ENCODE data around the gene SRRD. TPM values are rescaled to one million over a fixed set of nuclear protein-coding genes. Genes with fewer than 3 reads are reported as not detected.
A peak's percentile ranks its signal among the peaks of the same experiment; 100 is the strongest.

The SRRD gene
- total RNA-seq, 4 donors from 2014 or later, result 11.4 to 27.3 (median 13.6) TPM

DNA sequence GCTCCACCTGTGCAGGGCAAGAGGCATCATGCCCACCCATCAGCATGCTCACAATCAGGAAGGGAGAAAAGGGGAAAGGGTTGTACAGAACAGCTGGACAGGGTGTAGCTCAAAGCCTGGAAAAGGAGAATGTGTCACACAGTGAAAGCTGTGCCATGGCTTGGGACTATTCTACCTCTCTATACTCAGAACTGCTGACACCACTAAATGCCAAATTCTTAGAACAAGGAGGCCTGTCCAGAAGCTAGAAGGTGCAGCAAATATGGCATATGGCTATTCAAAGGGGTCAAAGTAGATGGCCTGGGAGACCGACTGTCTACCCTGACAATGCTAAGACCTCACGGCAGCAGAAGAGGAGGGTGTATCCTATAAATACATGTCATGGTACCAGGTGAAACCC is 12.9 kb upstream of the SRRD start:
- intact Hi-C loops (cut with DNase I), result loop anchor here (2.0 kb wide), 1 partner anchor 44 kb away; no protein-coding TSS in a partner anchor
- Histone ChIP-seq H3K4me1 (no peaks in the 10 kb centered on the region), H3K36me3 (peaks cover 17 to 99% (median 45%) of the 10 kb centered on the region in 3 donors), H3K27ac (no peak overlapping the region), H3K9me3 (no peaks in the 10 kb centered on the region), H3K4me3 (no peak overlapping the region), H3K27me3 (no peaks in the 10 kb centered on the region)
- DNase-seq, result no peak
- 91 to 95% methylated on average over 2 of the region's 2 CpGs for WGBS, 2 donors
- TF ChIP-seq POLR2A (IDR thresholded peaks at IDR 0.05), result no peak
- TF ChIP-seq, protein P1, sequence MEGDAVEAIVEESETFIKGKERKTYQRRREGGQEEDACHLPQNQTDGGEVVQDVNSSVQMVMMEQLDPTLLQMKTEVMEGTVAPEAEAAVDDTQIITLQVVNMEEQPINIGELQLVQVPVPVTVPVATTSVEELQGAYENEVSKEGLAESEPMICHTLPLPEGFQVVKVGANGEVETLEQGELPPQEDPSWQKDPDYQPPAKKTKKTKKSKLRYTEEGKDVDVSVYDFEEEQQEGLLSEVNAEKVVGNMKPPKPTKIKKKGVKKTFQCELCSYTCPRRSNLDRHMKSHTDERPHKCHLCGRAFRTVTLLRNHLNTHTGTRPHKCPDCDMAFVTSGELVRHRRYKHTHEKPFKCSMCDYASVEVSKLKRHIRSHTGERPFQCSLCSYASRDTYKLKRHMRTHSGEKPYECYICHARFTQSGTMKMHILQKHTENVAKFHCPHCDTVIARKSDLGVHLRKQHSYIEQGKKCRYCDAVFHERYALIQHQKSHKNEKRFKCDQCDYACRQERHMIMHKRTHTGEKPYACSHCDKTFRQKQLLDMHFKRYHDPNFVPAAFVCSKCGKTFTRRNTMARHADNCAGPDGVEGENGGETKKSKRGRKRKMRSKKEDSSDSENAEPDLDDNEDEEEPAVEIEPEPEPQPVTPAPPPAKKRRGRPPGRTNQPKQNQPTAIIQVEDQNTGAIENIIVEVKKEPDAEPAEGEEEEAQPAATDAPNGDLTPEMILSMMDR (IDR thresholded peaks at IDR 0.05), result no peak

DNA sequence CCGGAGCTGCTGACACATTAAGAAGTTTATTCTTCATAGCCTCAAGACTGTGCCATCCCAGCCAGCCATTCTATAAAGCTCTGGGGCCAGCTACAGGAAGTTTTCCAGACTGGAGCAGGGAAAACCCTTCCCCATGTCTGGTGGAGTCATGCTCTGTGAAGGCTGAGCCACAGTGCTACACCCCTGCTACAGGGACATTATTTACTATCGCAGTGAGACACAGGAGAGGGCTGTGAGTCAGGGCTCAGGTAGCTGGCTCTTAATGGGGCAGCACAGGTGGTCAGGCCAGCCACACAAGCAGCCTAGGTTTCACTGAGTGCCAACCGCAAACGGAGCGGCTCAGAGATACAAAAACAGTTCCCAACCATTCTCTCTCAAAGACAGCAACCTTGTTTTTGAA is 12.2 kb upstream of the SRRD start:
- Histone ChIP-seq H3K9me3 (no peaks in the 10 kb centered on the region), H3K27ac (peak overlapping the region in 1 of 4 donors; percentile 10), H3K4me1 (no peaks in the 10 kb centered on the region), H3K27me3 (no peaks in the 10 kb centered on the region), H3K4me3 (no peak overlapping the region), H3K36me3 (peaks cover 20 to 99% (median 45%) of the 10 kb centered on the region in 3 donors)
- DNase-seq, result no peak
- WGBS, 2 donors, result 0 to 71% methylated on average over 1 to 4 of the region's 5 CpGs
- intact Hi-C loops (cut with DNase I), result loop anchor here (2.0 kb wide), 1 partner anchor 45 kb away; no protein-coding TSS in a partner anchor
- no peak for TF ChIP-seq POLR2A (IDR thresholded peaks at IDR 0.05)
- TF ChIP-seq, protein P1 (IDR thresholded peaks at IDR 0.05), result no peak

DNA sequence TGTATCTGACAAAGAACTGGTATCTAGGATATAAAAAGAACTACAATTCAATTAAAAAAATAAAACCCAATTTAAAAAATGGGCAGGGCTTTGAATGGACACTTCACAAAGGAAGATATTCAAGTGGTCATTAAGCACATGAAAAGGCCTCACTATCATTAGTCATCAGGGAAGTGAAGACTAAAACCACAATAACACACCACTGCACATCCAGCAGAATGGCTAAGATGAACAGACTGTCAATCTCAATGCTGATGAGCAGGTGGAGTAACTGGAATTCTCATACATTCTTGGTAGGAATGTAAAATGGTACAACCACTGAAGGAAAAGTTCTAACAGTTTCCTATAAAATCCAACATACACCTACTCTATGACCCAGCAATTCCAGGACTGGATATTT is 9.0 kb upstream of the SRRD start:
- Histone ChIP-seq H3K4me3 (no peak overlapping the region), H3K4me1 (peaks cover 3 to 18% (median 11%) of the 10 kb centered on the region in 3 donors), H3K36me3 (peaks cover 20 to 85% (median 47%) of the 10 kb centered on the region in 3 donors), H3K27ac (no peak overlapping the region), H3K27me3 (no peaks in the 10 kb centered on the region), H3K9me3 (no peaks in the 10 kb centered on the region)
- TF ChIP-seq POLR2A (IDR thresholded peaks at IDR 0.05), result no peak
- TF ChIP-seq, protein P1 (IDR thresholded peaks at IDR 0.05), result no peak
- intact Hi-C loops (cut with DNase I), result no loop called here
- no peak for DNase-seq

DNA sequence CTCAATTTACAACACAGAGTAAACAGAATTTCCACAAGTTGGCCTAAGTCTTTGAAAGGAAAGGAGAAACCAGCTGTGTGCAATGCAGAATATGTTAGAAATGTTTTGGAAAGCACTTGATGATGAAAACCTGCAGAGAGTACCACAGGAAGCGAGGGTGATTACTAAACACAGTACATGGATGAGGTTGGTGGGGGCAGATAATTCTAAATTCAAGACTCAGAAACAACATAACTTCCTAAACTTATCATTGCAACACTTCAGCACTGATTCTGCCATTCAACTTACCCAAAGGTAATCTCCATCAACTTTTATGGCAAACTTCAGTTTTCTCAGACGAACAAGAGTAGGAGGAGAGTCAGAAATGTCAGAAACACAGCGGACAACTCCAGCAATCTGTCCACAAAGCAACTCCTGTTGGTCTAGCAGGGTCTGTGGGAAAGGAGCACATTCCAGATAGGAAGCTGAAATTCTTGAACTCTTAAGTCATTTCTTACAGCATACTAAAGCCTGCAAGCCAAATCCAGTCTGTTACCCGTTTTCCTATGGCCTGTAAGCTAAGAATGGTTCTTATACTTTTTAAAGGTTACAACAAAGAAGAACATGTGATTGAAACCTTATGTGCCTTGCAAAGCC is 6.9 kb upstream of the SRRD start:
- intact Hi-C loops (cut with DNase I), result no loop called here
- no peak for TF ChIP-seq POLR2A (IDR thresholded peaks at IDR 0.05)
- TF ChIP-seq, protein P1 (IDR thresholded peaks at IDR 0.05), result no peak
- no peak for DNase-seq
- Histone ChIP-seq H3K27me3 (no peaks in the 10 kb centered on the region), H3K27ac (no peak overlapping the region), H3K36me3 (peaks cover 7 to 63% (median 25%) of the 10 kb centered on the region in 3 donors), H3K9me3 (no peaks in the 10 kb centered on the region), H3K4me3 (no peak overlapping the region), H3K4me1 (peaks cover 23 to 39% (median 32%) of the 10 kb centered on the region in 3 donors)
- 88 to 89% methylated on average over 4 of the region's 4 CpGs for WGBS, 2 donors

DNA sequence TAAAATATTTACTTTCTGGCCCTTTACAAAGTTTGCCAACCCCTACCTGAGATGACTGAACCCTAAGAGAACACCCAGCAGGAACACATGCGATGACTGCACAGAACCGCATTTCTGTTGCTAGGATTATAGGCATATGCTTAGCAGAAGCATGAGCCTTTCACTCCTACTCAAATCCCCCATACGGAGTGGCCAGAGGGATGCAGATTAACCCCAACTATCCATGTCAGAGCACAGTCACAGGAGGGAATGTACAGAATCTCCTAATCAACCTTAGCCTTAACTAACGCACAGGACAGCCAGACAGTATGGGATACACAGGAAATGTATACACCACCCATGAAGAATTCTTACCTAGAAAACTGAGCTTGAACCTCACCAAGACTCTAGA is 6.3 kb upstream of the SRRD start:
- Histone ChIP-seq H3K27me3 (no peaks in the 10 kb centered on the region), H3K4me3 (no peak overlapping the region), H3K9me3 (no peaks in the 10 kb centered on the region), H3K4me1 (peaks cover 27 to 44% (median 37%) of the 10 kb centered on the region in 3 donors), H3K27ac (no peak overlapping the region), H3K36me3 (peaks cover 7 to 58% (median 20%) of the 10 kb centered on the region in 3 donors)
- WGBS, 2 donors, result 28 to 44% methylated on average over 4 of the region's 4 CpGs
- DNase-seq, result no peak
- intact Hi-C loops (cut with DNase I), result no loop called here
- TF ChIP-seq POLR2A (IDR thresholded peaks at IDR 0.05), result no peak
- TF ChIP-seq, protein P1 (IDR thresholded peaks at IDR 0.05), result no peak

All from esophagus squamous epithelium (tissue), 5 donors.